ENCODE data around the gene PCSK1N. TPM values are rescaled to one million over a fixed set of nuclear protein-coding genes. Genes with fewer than 3 reads are reported as not detected.

PCSK1N gene
- total and polyA plus RNA-seq, 9 of the 15 experiments (the other 6 are each of a cell fraction or from before 2014, with no cell fraction given): 0.07 to 0.55 (median 0.54) TPM; not detected in 6

DNA sequence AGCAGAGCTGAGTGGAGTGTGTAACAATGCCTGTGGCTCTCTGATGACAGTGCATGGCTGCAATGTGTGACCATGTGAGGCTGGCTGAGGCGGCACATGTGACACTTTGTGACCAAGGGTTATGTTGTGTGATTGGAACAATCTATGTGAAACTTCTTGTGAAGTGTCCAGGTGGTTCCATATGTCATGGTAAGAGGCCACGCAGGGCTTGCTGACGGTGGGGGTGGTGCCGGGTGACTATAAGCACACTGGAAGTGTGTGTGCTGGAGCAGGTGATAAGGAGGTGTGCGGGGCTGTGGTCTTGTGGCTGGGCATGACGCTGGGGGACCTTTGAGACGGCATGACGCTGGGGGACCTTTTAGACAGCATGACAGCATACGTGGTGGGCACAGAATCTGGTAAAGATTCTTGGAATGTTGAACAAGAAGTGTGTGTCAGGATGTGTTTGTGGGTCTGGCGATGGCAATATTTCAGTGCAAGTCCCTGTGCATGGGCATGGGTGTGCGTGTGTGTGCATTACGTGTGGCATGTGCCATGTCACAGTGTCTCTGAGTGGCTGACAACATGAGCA lies 41.0 kb downstream of the PCSK1N start:
- FAIRE-seq: peak; percentile 95
- H3K27me3 ChIP-seq (ENCODE audit: control insufficient read depth in 2 of 2, insufficient read depth in 2 of 2, low read length in 2 of 2): no peaks in the 10 kb centered on the region
- peaks cover 4% of the 10 kb centered on the region; the same call in 1 of the 2 replicates for H4K20me1 ChIP-seq (replicated peaks; ENCODE audit: control insufficient read depth, insufficient read depth, low read length)
- H3K79me2 ChIP-seq (ENCODE audit: control insufficient read depth, insufficient read depth, low read length): peaks cover 39% of the 10 kb centered on the region
- H3K4me2 ChIP-seq (ENCODE audit: insufficient read depth, low read length): peak overlapping the region; percentile 80
- DNase-seq (ENCODE audit: extremely low read depth in 1 of 4, low spot score in 3 of 4): peak; percentile 55 to 85 (median 67)
- BruUV-seq (replicated peaks): no TSS peak
- no peaks in the 10 kb centered on the region for H3K9me1 ChIP-seq (ENCODE audit: control insufficient read depth, insufficient read depth, low read length)
- WGBS (ENCODE audit: insufficient coverage, low coverage, missing lambda C conversion rate): 3% methylated on average over 10 of the region's 12 CpGs
- H3K4me1 ChIP-seq (replicated peaks in 1 of 2; ENCODE audit: control insufficient read depth in 2 of 2, insufficient read depth in 2 of 2, low read length in 2 of 2): peaks cover 61 to 76% of the 10 kb centered on the region in 2 experiments
- ChIA-PET POLR2A (interaction anchor here (0.6 to 1.0 kb wide), 2 partner anchors 117 to 177 kb away, joined by 3 to 4 read pairs; no protein-coding TSS in a partner anchor), CTCF (ENCODE audit: low intra/inter-chr PET ratio) (no interaction called here)
- no peak overlapping the region for H2AFZ ChIP-seq (ENCODE audit: low read depth, low read length)
- no peak overlapping the region for H3K4me3 ChIP-seq
- peak overlapping the region; percentile 64 to 72 for H3K9ac ChIP-seq (ENCODE audit: insufficient read depth in 1 of 2, low read depth in 2 of 2, low read length in 2 of 2)
- peaks cover 54% of the 10 kb centered on the region for H3K36me3 ChIP-seq (ENCODE audit: control insufficient read depth, insufficient read depth, low read length)
- peak overlapping the region; percentile 92 for H3K27ac ChIP-seq (ENCODE audit: extremely low read depth, low read depth, low read length)
- intact Hi-C loops (cut with micrococcal nuclease): loop anchor here (2.0 kb wide), 1 partner anchor 58 kb away; no protein-coding TSS in a partner anchor
- ATAC-seq: peak; percentile 74
- H3K9me3 ChIP-seq (replicated peaks; ENCODE audit: control insufficient read depth, insufficient read depth, low read depth, low read length): no peaks in the 10 kb centered on the region
- in situ Hi-C loops (cut with MboI): no loop called here
- TF ChIP-seq SOX6 (IDR thresholded peaks at IDR 0.05) (peak; percentile 59), TEAD1 (CRISPR knock-in tag; IDR thresholded peaks at IDR 0.05) (peak in 1 of 2 experiments; percentile 55; a peak in 1 of 4 replicates), POLR2B (IDR thresholded peaks at IDR 0.05; ENCODE audit: low read depth, partially characterized antibody) (peak; percentile 47), HSF4 (CRISPR knock-in tag; IDR thresholded peaks at IDR 0.05; ENCODE audit: borderline replicate concordance) (peak; percentile 14; the same call in 1 of the 2 replicates), NR2F6 (CRISPR knock-in tag; IDR thresholded peaks at IDR 0.05) (no peak), RBFOX2 (IDR thresholded peaks at IDR 0.05; ENCODE audit: low read depth, low read length) (peak; percentile 30; the same call in 1 of the 2 replicates), FOXJ2 (tag; IDR thresholded peaks at IDR 0.05) (no peak), TAL1 (IDR thresholded peaks at IDR 0.05) (peak; percentile 83), STAT5A (IDR thresholded peaks at IDR 0.05; ENCODE audit: borderline replicate concordance, low read length) (peak; percentile 77), ZNF316 (IDR thresholded peaks at IDR 0.05) (peak; percentile 34; the same call in 1 of the 2 replicates), C11orf30 (IDR thresholded peaks at IDR 0.05; ENCODE audit: low read depth) (no peak), MYC (IDR thresholded peaks at IDR 0.05; ENCODE audit: low read depth, low read length) (peak; percentile 27), MYC (CRISPR knock-in tag; IDR thresholded peaks at IDR 0.05; ENCODE audit: borderline replicate concordance, low read depth) (no peak), RAD51 (IDR thresholded peaks at IDR 0.05; ENCODE audit: borderline replicate concordance, low read depth) (peak; percentile 46; the same call in 1 of the 2 replicates), ELF4 (CRISPR knock-in tag; IDR thresholded peaks at IDR 0.05) (peak; percentile 29; the same call in 1 of the 2 replicates), DPF2 (IDR thresholded peaks at IDR 0.05) (peak; percentile 51), KLF13 (tag; IDR thresholded peaks at IDR 0.05; ENCODE audit: borderline replicate concordance, low read depth) (peak; percentile 15; the same call in 1 of the 2 replicates), SP2 (IDR thresholded peaks at IDR 0.05; ENCODE audit: extremely low read depth, low read depth, low read length, poor library complexity, severe bottlenecking) (no peak), KAT7 (CRISPR knock-in tag; IDR thresholded peaks at IDR 0.05; ENCODE audit: borderline replicate concordance) (peak; percentile 8; the same call in 1 of the 2 replicates), ZNF668 (CRISPR knock-in tag; IDR thresholded peaks at IDR 0.05) (no peak), KLF16 (IDR thresholded peaks at IDR 0.05) (peak; percentile 27; the same call in 1 of the 2 replicates), MXI1 (IDR thresholded peaks at IDR 0.05; ENCODE audit: low read depth, low read length) (peak; percentile 72; the same call in 1 of the 2 replicates)
- TF ChIP-seq, protein P1, sequence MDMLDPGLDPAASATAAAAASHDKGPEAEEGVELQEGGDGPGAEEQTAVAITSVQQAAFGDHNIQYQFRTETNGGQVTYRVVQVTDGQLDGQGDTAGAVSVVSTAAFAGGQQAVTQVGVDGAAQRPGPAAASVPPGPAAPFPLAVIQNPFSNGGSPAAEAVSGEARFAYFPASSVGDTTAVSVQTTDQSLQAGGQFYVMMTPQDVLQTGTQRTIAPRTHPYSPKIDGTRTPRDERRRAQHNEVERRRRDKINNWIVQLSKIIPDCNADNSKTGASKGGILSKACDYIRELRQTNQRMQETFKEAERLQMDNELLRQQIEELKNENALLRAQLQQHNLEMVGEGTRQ (CRISPR knock-in tag; IDR thresholded peaks at IDR 0.05): peak; percentile 53
- TF ChIP-seq, protein P2, sequence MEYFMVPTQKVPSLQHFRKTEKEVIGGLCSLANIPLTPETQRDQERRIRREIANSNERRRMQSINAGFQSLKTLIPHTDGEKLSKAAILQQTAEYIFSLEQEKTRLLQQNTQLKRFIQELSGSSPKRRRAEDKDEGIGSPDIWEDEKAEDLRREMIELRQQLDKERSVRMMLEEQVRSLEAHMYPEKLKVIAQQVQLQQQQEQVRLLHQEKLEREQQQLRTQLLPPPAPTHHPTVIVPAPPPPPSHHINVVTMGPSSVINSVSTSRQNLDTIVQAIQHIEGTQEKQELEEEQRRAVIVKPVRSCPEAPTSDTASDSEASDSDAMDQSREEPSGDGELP (CRISPR knock-in tag; IDR thresholded peaks at IDR 0.05; ENCODE audit: borderline replicate concordance): peak; percentile 89

Measured in K562 (cell line).